ENCODE measurements around the gene KRT37. TPM values are rescaled to one million over a fixed set of nuclear protein-coding genes. Genes with fewer than 3 reads are reported as not detected.
A peak's percentile ranks its signal among the peaks of the same experiment; 100 is the strongest.

The KRT37 gene
- total RNA-seq, 6 donors from 2014 or later: not detected

DNA sequence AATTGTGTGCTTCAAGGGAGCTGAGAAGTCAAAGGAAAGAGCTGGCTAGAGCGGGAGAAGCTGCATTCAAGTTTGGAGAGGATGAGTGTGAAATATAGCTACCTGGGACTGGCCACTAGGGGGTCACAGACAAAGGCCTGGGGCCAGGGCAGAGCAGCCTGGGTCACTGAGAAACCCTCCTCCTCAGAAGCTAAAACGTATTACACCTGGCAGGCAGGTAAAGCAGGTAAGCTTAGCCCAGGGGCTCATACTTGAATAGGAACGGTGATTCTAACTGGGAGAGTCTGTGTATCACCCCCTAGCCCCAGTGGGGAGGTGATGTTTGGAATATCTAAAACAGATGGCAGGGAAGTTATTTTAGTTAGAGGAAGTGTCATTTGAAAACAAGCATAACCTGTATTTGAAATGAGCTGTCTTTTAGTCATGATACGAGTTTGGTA is 6.8 kb downstream of the KRT37 start:
- Histone ChIP-seq H3K36me3 (no peaks in the 10 kb centered on the region), H3K9me3 (no peaks in the 10 kb centered on the region), H3K4me3 (no peak overlapping the region), H3K4me1 (peaks cover 0 to 9% (median 2%) of the 10 kb centered on the region in 4 donors), H3K27ac (no peak overlapping the region), H3K27me3 (no peaks in the 10 kb centered on the region)
- ATAC-seq (ENCODE audit: low FRiP score in 2 of 2) (no peak), DNase-seq (no peak)
- WGBS, 2 donors: 50 to 52% methylated on average over 4 of the region's 4 CpGs
- TF ChIP-seq, protein P1, sequence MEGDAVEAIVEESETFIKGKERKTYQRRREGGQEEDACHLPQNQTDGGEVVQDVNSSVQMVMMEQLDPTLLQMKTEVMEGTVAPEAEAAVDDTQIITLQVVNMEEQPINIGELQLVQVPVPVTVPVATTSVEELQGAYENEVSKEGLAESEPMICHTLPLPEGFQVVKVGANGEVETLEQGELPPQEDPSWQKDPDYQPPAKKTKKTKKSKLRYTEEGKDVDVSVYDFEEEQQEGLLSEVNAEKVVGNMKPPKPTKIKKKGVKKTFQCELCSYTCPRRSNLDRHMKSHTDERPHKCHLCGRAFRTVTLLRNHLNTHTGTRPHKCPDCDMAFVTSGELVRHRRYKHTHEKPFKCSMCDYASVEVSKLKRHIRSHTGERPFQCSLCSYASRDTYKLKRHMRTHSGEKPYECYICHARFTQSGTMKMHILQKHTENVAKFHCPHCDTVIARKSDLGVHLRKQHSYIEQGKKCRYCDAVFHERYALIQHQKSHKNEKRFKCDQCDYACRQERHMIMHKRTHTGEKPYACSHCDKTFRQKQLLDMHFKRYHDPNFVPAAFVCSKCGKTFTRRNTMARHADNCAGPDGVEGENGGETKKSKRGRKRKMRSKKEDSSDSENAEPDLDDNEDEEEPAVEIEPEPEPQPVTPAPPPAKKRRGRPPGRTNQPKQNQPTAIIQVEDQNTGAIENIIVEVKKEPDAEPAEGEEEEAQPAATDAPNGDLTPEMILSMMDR (IDR thresholded peaks at IDR 0.05): peak in 2 of 6 experiments; percentile 13 to 26
- no peak for TF ChIP-seq EP300 (IDR thresholded peaks at IDR 0.05)

- TF ChIP-seq POLR2AphosphoS5 (IDR thresholded peaks at IDR 0.05) (no peak), EP300 (IDR thresholded peaks at IDR 0.05) (no peak), POLR2A (IDR thresholded peaks at IDR 0.05) (no peak)
- TF ChIP-seq, protein P1 (IDR thresholded peaks at IDR 0.05): no peak
- no peaks in the 10 kb centered on the region for H3K27me3 ChIP-seq
- WGBS, 2 donors: 89 to 90% methylated on average over 6 of the region's 6 CpGs
- H3K4me1 ChIP-seq: peaks cover 0 to 9% (median 2%) of the 10 kb centered on the region in 4 donors
- H3K36me3 ChIP-seq: no peaks in the 10 kb centered on the region
- ATAC-seq (ENCODE audit: low FRiP score in 2 of 2): no peak
- no peaks in the 10 kb centered on the region for H3K9me3 ChIP-seq
- H3K27ac ChIP-seq: no peak overlapping the region
- no peak for DNase-seq
- H3K4me3 ChIP-seq: no peak overlapping the region
Observed at GRCh38 chr17:41417127-41417526, 7.3 kb downstream of the KRT37 start.

GRCh38 chr17:41416479-41416878 is 7.9 kb downstream of the KRT37 start:
- no peaks in the 10 kb centered on the region for H3K9me3 ChIP-seq
- TF ChIP-seq POLR2A (IDR thresholded peaks at IDR 0.05) (no peak), POLR2AphosphoS5 (IDR thresholded peaks at IDR 0.05) (no peak), EP300 (IDR thresholded peaks at IDR 0.05) (no peak)
- TF ChIP-seq, protein P1 (IDR thresholded peaks at IDR 0.05): no peak

GRCh38 chr17:41415833-41416335 is 8.5 kb downstream of the KRT37 start:
- no peak overlapping the region for H3K4me3 ChIP-seq
- ATAC-seq (ENCODE audit: low FRiP score in 2 of 2): peak; percentile 54 to 56

More at GRCh38 chr17:41416479-41416878, 7.9 kb downstream of the KRT37 start:
- H3K27me3 ChIP-seq: no peaks in the 10 kb centered on the region
- no peak for ATAC-seq (ENCODE audit: low FRiP score in 2 of 2)
- H3K27ac ChIP-seq: no peak overlapping the region
- peaks cover 0 to 9% (median 2%) of the 10 kb centered on the region in 4 donors for H3K4me1 ChIP-seq
- 87 to 89% methylated on average over 5 of the region's 5 CpGs for WGBS, 2 donors
- DNase-seq: no peak
- no peak overlapping the region for H3K4me3 ChIP-seq
- no peaks in the 10 kb centered on the region for H3K36me3 ChIP-seq

More at GRCh38 chr17:41415833-41416335, 8.5 kb downstream of the KRT37 start:
- Histone ChIP-seq H3K36me3 (no peaks in the 10 kb centered on the region), H3K27me3 (no peaks in the 10 kb centered on the region), H3K4me1 (peaks cover 0 to 9% (median 2%) of the 10 kb centered on the region in 4 donors), H3K27ac (no peak overlapping the region), H3K9me3 (no peaks in the 10 kb centered on the region)
- no peak for TF ChIP-seq POLR2A (IDR thresholded peaks at IDR 0.05)
- TF ChIP-seq, protein P1 (IDR thresholded peaks at IDR 0.05): no peak
- no peak for TF ChIP-seq POLR2AphosphoS5 (IDR thresholded peaks at IDR 0.05)
- no peak for TF ChIP-seq EP300 (IDR thresholded peaks at IDR 0.05)
- WGBS, 2 donors: 69 to 82% methylated on average over 3 of the region's 3 CpGs
- DNase-seq: no peak

Measured in upper lobe of left lung (tissue), 6 donors.